Stimulated activated CD8-positive, alpha-beta memory T cell treated with anti-CD3 and anti-CD28 coated beads, Interleukin-4, amount 100 ng/mL, for 48 hours (primary cell): Measurements from ENCODE around the gene ATP6V0A4.
A peak's percentile ranks its signal among the peaks of the same experiment; 100 is the strongest.
"Not testable (repeated sequence)": the region's sequence is repeated elsewhere in the genome, so short reads cannot be mapped to it uniquely, and the experiment has no call there.

Source experiments
- DNase-seq: peaks from one replicate; pipeline ENCODE4 v3.0.0-alpha.2; 2020

The ATP6V0A4 gene

DNA sequence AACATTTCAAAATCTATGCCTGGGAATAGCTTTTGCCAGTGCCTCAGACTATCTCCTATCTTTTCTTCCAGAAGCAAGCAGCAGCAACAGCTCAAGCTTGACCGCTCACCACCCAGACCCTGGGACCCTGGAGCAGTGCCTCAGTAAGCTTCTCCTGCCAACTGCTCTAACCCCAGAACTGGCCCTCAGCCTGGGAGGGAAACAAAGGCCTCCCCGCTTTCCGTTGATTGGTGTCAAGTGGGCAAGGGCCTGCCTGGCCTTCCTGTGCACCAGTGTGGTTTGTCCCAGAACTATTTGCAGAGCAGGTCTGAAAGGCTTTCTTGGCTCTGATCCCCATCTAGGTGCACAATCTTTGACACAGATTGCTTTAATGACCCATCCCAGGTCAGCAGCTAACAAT is 3.3 kb upstream of the ATP6V0A4 start:
- DNase-seq = no peak

DNA sequence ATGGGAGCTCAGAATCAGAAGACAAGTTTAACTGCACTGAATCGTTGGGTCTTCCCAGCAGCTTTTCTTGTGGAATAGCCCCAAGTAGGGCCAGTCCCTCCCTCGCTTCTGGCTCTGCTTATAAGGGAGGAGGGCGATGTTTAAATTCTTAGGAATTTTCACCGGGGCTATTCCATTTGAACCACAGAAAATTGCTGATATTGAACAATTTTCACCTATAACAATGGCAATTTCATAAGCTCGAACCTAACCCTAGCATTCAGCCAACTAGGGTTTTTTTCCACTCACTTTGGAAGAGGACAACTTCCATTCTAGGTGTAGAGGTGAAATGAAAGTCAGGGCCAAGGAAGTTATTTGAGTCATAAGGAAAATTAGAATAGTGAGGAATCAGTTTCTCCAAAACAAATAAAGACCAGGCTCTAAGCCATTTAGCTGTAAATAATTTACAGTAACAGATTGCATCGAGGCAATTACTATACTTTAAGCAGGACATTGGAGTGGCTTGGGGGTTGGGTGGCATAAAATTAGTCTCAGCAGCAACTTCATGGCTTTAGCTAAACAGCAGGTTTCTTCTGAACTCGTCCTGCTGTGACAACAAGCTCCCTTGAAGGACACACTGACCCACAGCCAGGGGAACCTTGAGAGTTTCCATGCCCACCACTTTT is 1.5 kb upstream of the ATP6V0A4 start:
- DNase-seq = no peak

DNA sequence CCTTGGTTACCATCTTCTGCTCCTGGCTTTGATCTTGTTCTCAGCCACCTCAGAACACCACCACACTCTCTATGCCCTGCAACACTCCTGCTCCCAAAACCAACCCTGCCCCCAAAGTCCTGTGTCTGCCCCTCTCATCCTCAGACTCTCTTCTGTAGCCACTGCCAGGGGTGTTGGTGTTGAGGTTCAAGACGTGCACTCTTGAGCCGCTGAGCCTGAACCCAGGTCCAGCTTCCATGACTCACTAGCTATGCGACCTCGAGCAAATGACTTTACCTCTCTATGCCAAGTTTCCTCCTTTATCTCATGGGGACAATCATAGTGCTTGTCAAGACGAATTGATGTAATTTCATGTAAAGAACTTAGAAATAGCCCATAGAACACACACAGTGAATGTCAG is 840 bp upstream of the ATP6V0A4 start:
- DNase-seq = no peak

DNA sequence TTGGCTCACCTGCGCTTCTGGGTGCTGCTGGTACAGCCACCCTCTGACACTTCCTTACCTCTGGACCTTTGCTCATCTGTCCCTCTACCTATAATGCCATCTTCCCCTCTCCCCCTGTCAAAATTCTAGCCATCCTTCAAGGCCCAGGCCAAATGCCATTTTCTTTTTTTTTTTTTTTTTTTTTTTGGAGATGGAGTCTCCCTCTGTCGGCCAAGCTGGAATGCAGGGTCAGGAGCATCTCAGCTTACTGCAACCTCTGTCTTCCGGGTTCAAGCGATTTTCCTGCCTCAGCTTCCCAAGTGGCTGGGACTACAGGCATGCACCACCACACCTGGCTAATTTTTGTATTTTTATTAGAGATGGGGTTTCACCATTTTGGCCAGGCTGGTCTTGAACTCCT is 950 bp downstream of the ATP6V0A4 start:
- not testable (repeated sequence) for DNase-seq

DNA sequence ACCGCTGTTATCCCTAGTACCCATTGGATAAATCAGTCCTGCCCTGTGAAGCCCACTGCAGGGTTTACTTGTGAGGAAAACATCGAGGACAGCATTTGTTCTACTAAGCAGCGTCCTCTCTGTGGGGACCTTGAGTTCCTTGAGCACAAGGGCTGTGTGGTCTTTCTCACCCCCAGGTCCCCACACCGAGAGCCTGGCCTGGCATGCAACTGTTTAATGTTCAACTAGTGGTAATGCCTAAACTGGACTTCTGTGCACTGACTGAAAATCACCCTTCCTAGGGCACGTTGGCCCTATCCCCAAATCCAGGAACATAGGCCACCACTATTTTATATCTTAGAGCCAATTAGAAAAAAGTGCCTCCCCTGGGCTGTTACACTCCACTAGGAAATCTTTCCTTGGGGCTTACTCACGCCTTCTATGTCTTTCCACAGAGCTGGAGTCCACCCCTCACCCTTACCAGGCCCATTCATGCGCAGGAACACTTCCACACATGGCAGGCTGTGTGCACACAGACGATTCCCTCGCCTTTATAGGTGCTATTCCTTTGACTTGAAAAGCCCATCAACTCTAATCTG is 1.9 kb downstream of the ATP6V0A4 start:
- DNase-seq = no peak

- DNase-seq = no peak
Measured at GRCh38 chr7:138785587-138786437, 12.2 kb downstream of the ATP6V0A4 start.

- DNase-seq = no peak
Measured at GRCh38 chr7:138784692-138785091, 13.3 kb downstream of the ATP6V0A4 start.

GRCh38 chr7:138781004-138781403 is 17.0 kb downstream of the ATP6V0A4 start:
- no peak for DNase-seq

DNA sequence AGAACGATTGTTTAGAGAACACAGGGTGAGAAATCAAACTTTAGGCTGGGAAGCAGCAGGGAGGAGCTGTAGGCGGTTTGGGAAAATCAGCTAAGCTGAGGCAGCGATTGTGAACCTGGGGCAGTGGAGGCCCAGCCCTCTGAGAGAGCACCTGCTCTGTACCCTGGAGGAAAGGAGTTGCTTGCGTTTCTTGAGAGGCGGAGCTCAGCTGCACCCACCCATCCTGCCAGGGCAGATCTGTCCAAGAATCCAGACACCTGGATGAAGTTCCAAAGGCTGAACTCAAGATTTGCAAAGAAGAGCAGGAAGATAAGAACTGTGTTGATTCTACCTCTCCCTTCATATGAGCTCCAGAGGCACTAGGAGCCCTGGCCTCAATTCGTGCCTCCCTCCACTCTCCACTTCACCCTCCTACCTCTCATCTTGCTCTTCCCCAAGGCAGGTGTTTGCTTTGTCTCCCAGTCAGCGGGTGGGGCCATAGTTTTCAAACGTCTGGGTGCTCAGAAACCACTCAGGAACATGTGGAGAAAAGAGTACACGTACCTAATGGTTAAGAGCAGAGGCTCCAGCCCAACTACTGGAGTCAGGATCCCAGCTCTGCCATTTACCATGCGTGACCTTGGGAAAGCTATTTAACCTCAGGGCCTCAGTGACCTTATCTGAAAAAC is 21.7 kb downstream of the ATP6V0A4 start:
- DNase-seq = no peak

DNA sequence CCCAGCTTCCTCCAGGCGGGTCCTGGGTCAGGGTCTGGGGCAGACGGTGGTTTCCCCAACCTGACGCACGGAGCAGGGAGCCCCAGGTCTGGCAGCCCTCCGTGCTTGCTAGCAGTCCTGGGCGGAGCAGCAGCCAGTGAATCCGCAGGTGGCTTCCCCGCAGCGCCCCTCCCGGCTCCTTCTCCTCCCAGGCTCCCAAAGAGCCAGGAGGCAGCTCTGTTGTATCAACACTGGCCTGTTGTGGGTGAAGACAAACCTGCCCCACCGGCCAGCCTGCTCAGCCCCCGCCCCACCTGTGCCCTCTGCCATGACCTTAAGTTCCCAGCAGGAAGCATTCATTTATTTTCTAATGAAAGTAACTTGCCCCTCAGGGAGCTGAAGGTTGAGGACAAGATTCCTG is 24.2 kb downstream of the ATP6V0A4 start:
- no peak for DNase-seq

GRCh38 chr7:138773176-138773575 is 24.8 kb downstream of the ATP6V0A4 start:
- no peak for DNase-seq

DNA sequence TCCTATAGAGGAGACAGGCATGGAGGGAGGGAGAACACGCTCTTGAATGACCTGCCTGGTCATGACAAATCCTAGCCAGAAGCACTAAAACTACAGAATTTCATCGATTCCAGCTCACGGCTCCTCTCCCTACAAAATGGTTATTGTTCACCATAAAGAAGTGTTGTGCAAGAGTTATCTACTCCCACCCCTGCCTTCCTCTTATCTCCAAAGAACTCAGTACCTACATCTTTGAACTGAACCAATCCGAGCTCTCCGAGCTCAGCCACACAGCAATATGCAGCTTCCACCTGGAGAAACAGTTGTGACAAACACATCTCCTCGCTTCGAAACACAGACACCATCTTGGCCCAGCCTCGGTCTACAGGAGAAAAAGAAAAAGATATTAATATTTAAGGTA is 27.1 kb downstream of the ATP6V0A4 start:
- DNase-seq = no peak

GRCh38 chr7:138768241-138768640 is 29.8 kb downstream of the ATP6V0A4 start:
- DNase-seq = no peak

DNA sequence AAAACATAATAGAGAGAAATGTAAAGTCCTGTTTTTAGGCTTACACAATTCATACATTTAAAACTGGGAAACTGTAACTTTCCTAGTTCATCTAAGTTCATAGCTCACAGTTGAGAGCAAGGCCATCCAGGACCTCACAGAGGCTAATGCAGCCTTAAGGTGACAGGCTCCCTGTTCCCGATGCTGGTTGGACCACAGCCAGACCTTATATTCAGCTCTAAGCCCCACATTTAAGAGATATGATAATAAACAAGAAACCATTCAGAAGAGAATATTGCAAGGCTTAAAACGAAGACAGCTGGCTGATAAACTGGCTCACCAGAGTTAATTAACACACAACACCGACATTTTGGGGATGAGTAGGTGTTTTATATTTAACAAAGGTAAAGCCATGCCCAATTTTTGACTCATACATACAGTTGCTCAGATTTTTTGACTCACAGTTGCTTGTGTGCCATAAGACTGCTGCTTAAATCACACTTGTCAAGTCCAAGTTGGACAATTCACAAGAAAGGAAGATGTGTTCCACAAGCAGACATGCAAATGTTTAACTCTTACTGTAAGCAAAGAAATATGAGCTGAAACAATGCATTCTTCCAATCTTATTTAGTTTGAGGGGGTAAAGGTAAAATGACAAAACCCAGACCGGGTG is 41.3 kb downstream of the ATP6V0A4 start:
- DNase-seq = no peak

- DNase-seq = no peak
Measured at GRCh38 chr7:138755842-138756590, 42.0 kb downstream of the ATP6V0A4 start.

DNA sequence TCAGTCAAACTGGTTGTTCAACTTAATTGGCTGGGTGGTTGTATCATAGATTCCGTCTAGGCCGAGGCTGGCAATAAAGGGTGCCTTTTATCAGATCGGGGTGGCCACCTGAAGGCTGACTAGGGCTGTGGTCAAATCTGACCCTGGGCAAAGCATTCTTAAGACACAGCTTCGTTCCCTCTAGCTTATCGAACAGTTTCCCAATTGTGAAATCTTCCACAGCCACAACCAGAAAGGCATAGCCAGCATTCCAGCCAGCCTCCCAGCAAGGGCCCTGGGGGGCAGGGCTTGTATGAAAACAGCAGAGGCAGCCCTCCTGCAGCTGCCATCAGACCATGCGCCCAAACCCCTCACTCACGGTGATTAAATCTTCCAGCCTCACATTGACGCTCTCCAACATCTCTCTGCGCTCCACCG is 42.7 kb downstream of the ATP6V0A4 start:
- no peak for DNase-seq

DNA sequence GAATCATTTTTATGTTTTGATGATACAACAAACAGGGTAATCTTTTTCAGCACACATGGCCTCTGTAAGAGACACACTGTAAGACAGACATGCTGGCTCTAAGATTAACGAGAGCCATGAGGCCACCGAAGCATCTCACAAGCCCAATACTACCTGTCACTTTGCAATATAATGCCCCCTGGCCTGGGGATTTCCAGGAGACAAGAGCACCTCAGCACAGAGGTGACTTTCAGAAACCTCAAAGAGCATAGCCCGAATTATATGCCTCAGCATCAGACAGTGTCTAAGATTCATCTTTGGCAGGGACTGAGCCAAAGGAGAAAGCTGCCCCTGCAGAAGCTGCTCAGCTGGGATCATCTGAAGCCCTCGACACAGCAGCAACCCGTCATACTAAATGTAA is 44.4 kb downstream of the ATP6V0A4 start:
- no peak for DNase-seq

DNA sequence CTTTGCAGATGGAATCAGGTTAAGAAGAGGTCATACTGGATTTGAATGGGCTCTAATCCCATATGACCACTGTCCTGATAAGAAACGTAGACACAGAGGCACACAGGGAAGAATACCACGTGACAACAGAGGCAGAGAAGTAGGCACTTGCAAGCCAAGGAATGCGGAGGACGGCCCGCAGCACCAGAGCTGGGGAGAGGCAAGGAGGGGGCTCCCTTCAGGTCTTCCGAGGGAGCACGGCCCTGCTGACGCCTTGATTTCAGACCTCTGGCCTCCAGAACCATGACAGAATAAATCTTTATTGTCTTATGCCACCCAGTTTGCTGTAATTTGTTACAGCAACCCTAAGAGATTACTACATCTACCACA is 44.9 kb downstream of the ATP6V0A4 start:
- DNase-seq = no peak

- peak; percentile 87 for DNase-seq
Measured at GRCh38 chr7:138752518-138753149, 45.4 kb downstream of the ATP6V0A4 start.

GRCh38 chr7:138750901-138751464 is 47.0 kb downstream of the ATP6V0A4 start:
- DNase-seq = no peak

- no peak for DNase-seq
Measured at GRCh38 chr7:138750473-138750872, 47.5 kb downstream of the ATP6V0A4 start.
